ENCODE measurements around the gene AGPAT2.

Gene AGPAT2

GRCh38 chr9:136674786-136675349 lies 12.4 kb downstream of the AGPAT2 start:
- no peak for DNase-seq (ENCODE audit: low read depth in 1 of 2, low spot score in 1 of 2)

GRCh38 chr9:136673975-136674785 lies 13.1 kb downstream of the AGPAT2 start:
- no peak for DNase-seq (ENCODE audit: low read depth in 1 of 2, low spot score in 1 of 2)

GRCh38 chr9:136673088-136673974 lies 13.9 kb downstream of the AGPAT2 start:
- no peak for DNase-seq (ENCODE audit: low read depth in 1 of 2, low spot score in 1 of 2)

GRCh38 chr9:136672431-136673087 lies 14.7 kb downstream of the AGPAT2 start:
- DNase-seq (ENCODE audit: low read depth in 1 of 2, low spot score in 1 of 2), result no peak

- DNase-seq (ENCODE audit: low read depth in 1 of 2, low spot score in 1 of 2), result peak in 1 of 2 donors; percentile 40
These were observed 15.4 kb downstream of the AGPAT2 start for GRCh38 chr9:136671646-136672430.

- DNase-seq (ENCODE audit: low read depth in 1 of 2, low spot score in 1 of 2), result no peak
These were observed 16.0 kb downstream of the AGPAT2 start for GRCh38 chr9:136671254-136671614.

GRCh38 chr9:136670576-136671253 lies 16.5 kb downstream of the AGPAT2 start:
- no peak for DNase-seq (ENCODE audit: low read depth in 1 of 2, low spot score in 1 of 2)

GRCh38 chr9:136669791-136670464 lies 17.3 kb downstream of the AGPAT2 start:
- no peak for DNase-seq (ENCODE audit: low read depth in 1 of 2, low spot score in 1 of 2)

- DNase-seq (ENCODE audit: low read depth in 1 of 2, low spot score in 1 of 2), result no peak
These were observed 18.1 kb downstream of the AGPAT2 start for GRCh38 chr9:136668983-136669790.

- DNase-seq (ENCODE audit: low read depth in 1 of 2, low spot score in 1 of 2), result no peak
These were observed 19.1 kb downstream of the AGPAT2 start for GRCh38 chr9:136667940-136668760.

GRCh38 chr9:136667214-136667939 lies 19.9 kb downstream of the AGPAT2 start:
- DNase-seq (ENCODE audit: low read depth in 1 of 2, low spot score in 1 of 2), result no peak

- DNase-seq (ENCODE audit: low read depth in 1 of 2, low spot score in 1 of 2), result no peak
These were observed 20.7 kb downstream of the AGPAT2 start for GRCh38 chr9:136666372-136667213.

- DNase-seq (ENCODE audit: low read depth in 1 of 2, low spot score in 1 of 2), result peak in 1 of 2 donors; percentile 15
These were observed 21.4 kb downstream of the AGPAT2 start for GRCh38 chr9:136665704-136666371.

- DNase-seq (ENCODE audit: low read depth in 1 of 2, low spot score in 1 of 2), result no peak
These were observed 22.1 kb downstream of the AGPAT2 start for GRCh38 chr9:136665111-136665703.
